HFFc6 (cell line): ENCODE data around the gene ZNF431. TPM values are rescaled to one million over a fixed set of nuclear protein-coding genes. Genes with fewer than 3 reads are reported as not detected.
A peak's percentile ranks its signal among the peaks of the same experiment; 100 is the strongest.

Experiments used
- DNase-seq: peaks from one replicate; pipeline ENCODE4 v3.0.0-alpha.2; 2018
- H3K27ac Mint-ChIP-seq: 2 replicates; pipeline ENCODE4 v1.8.0; 2020; ENCODE audit warnings: mild to moderate bottlenecking, mixed read lengths
- H3K27me3 Mint-ChIP-seq: 2 replicates; pipeline ENCODE4 v1.8.0; 2021; ENCODE audit warnings: mild to moderate bottlenecking, moderate library complexity, mixed read lengths; ENCODE audit not compliant: insufficient read depth
- H3K36me3 Mint-ChIP-seq: 2 replicates; pipeline ENCODE4 v1.8.0; 2021; ENCODE audit warnings: low read depth, mixed read lengths
- H3K4me1 Mint-ChIP-seq: 2 replicates; pipeline ENCODE4 v1.8.0; 2020; ENCODE audit warnings: low read depth, mixed read lengths
- H3K4me3 Mint-ChIP-seq: 2 replicates; pipeline ENCODE4 v1.8.0; 2020; ENCODE audit warnings: mild to moderate bottlenecking, moderate library complexity, mixed read lengths
- H3K9me3 Mint-ChIP-seq: 2 replicates; pipeline ENCODE4 v1.8.0; 2020; ENCODE audit warnings: mild to moderate bottlenecking, mixed read lengths
- CTCF ChIP-seq: fragments of 200-600 bp; sonication (generic); IDR thresholded peaks from 2 replicates; pipeline ENCODE4 v1.5.0; 2021; ENCODE audit warnings: antibody characterized with exemption, mild to moderate bottlenecking
- long read RNA-seq: library from polyadenylated mRNA; unstranded; transcript quantifications from one replicate; pipeline ENCODE4 v2.0.0, GENCODE V29; 2019
- total RNA-seq, 6 experiments: library from RNA; stranded (reverse); fragmentation: NEBNext Ultra II Directional; extraction: Animal tissue kit (Norgen Biotek cat#: 25700); gene quantifications; 2 replicates in 1 of 6; 3 replicates in 5 of 6; pipeline ENCODE4 v1.2.3, GENCODE V29; 2021

Gene ZNF431
- 1 to 10 TPM; 4.0 to 6.8 (median 5.4) TPM for total RNA-seq
- long read RNA-seq, partial matches to known transcripts: 0 of 1 reads
- long read RNA-seq, other reads (novel, unspliced or antisense): 1 of 1 reads

DNA sequence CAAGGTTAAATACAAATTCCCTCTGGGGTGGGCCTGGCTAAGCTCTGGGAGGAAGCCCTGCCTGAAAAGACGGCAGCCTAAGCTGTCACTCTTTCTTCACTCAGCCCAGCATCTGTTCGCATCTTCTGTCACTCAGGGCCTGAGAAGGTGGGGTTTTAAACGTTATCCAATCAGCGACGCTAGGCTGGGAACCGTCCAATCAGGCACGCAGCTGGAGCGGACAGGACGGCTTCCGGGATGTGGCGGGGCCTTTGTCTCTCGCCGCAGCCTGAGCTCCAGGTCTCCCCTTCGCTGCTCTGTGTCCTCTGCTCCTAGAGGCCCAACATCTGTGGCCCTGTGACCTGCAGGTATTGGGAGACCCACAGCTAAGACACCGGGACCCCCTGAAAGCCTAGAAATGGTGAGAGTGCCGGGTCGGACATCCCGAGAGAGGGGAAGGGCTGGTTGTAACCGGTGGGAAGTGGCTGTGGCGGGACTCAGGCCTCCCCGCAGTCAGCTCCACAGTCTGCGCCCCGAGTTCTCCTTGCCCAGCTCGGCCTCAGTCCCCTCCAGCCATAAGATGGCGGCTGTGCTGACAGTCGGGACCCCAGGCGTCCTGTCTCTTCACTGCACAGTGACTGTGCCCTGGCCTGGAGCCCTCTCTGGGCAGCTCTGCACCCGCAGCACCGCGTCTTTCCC lies at the start of gene ZNF431:
ZNF431 (plus strand) TSS at position 254 of the 678 bp plus-strand sequence; CDS start at position 398, 144 bp downstream.
- H3K27ac Mint-ChIP-seq: peak within 1 kb of the TSS; percentile 99
- no peaks in the 10 kb centered on the region; the same call in 1 of the 2 replicates for H3K9me3 Mint-ChIP-seq
- H3K4me1 Mint-ChIP-seq: peaks cover 28% of the 10 kb centered on the region
- no peak for TF ChIP-seq CTCF
- peaks cover 5% of the 10 kb centered on the region; the same call in 1 of the 2 replicates for H3K27me3 Mint-ChIP-seq
- H3K4me3 Mint-ChIP-seq: peak within 1 kb of the TSS; percentile 99
- H3K36me3 Mint-ChIP-seq: peaks cover 44% of the 10 kb centered on the region
- DNase-seq: peak; percentile 92

DNA sequence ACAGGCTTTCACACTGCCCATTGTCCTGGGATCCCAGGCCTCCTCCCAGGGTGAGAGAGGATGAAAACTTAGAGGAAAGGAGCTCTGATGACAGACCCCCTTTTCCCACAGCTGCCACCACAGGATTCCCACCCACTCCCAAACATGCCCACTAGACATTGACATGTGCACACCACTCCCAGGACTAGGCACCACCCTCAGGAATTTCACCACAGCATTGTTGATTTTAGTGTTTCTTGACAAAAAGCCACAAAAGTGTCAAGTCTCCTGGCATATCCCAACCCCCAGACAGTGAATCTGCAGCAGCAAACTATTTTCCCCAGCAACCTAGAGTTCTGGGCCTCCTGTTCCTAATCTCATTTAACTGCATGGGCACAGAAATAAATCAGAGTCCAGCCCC lies 49.7 kb upstream of the ZNF431 start:
- H3K4me3 Mint-ChIP-seq: no peak overlapping the region
- no peaks in the 10 kb centered on the region for H3K9me3 Mint-ChIP-seq
- H3K27ac Mint-ChIP-seq: peak overlapping the region; percentile 60
- peaks cover 35% of the 10 kb centered on the region for H3K36me3 Mint-ChIP-seq
- DNase-seq: peak; percentile 14
- TF ChIP-seq CTCF: no peak
- H3K4me1 Mint-ChIP-seq: peaks cover 17% of the 10 kb centered on the region
- no peaks in the 10 kb centered on the region for H3K27me3 Mint-ChIP-seq

- H3K27me3 Mint-ChIP-seq: no peaks in the 10 kb centered on the region
- TF ChIP-seq CTCF: no peak
Observed at GRCh38 chr19:21094347-21095025, 47.4 kb upstream of the ZNF431 start.

DNA sequence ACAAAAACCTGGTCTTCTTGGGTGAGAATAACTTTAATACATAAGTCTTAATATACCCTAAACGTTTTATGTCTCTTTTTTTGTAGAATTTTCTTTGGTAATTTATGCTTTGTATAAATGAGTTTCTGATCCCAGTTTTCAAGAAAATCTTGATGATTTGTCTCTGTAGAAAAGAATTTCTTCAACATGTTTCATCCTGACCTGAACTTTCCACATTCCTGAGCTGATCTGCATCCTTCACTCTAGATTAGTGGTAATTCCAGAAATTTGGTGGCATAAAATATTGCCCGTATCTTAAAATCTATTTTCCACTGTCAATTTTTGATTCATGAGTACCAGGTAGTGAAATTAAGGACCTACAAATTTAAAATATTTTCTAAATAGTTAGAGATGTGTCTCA lies 43.5 kb upstream of the ZNF431 start:
- no peak overlapping the region for H3K4me3 Mint-ChIP-seq
- H3K36me3 Mint-ChIP-seq: peaks cover 47% of the 10 kb centered on the region
- no peaks in the 10 kb centered on the region for H3K9me3 Mint-ChIP-seq
- TF ChIP-seq CTCF: no peak
- no peaks in the 10 kb centered on the region for H3K4me1 Mint-ChIP-seq
- H3K27me3 Mint-ChIP-seq: no peaks in the 10 kb centered on the region
- DNase-seq: no peak
- no peak overlapping the region for H3K27ac Mint-ChIP-seq

More at GRCh38 chr19:21094347-21095025, 47.4 kb upstream of the ZNF431 start:
- Mint-ChIP-seq H3K4me3 (no peak overlapping the region), H3K4me1 (peaks cover 17% of the 10 kb centered on the region), H3K27ac (no peak overlapping the region), H3K36me3 (peaks cover 49% of the 10 kb centered on the region), H3K9me3 (no peaks in the 10 kb centered on the region)
- DNase-seq: no peak

GRCh38 chr19:21101521-21102242 lies 40.2 kb upstream of the ZNF431 start:
- Mint-ChIP-seq H3K36me3 (peaks cover 47% of the 10 kb centered on the region), H3K4me1 (no peaks in the 10 kb centered on the region), H3K4me3 (no peak overlapping the region), H3K9me3 (no peaks in the 10 kb centered on the region), H3K27me3 (no peaks in the 10 kb centered on the region; the same call in 1 of the 2 replicates), H3K27ac (no peak overlapping the region)
- DNase-seq: no peak
- no peak for TF ChIP-seq CTCF
